Activated T-helper 2 cell treated with anti-CD3 and anti-CD28 coated beads, Interferon-gamma antibody, Interleukin-2, Interleukin-4, amounts not matched to agents 10 μg/mL and 5 μg/mL and 100 μg/mL, durations not matched to agents 14 hours and 24 hours and 36 hours (primary cell): ENCODE results near the gene VAMP1. TPM values are rescaled to one million over a fixed set of nuclear protein-coding genes. Genes with fewer than 3 reads are reported as not detected.
"Not testable (repeated sequence)": the region's sequence is repeated elsewhere in the genome, so short reads cannot be mapped to it uniquely, and the experiment has no call there.

ENCODE experiments used
- DNase-seq: peaks from one replicate; pipeline ENCODE4 v3.0.0; 2021; ENCODE audit warnings: low spot score
- H3K27ac Mint-ChIP-seq: one replicate; pipeline ENCODE4 v1.8.0; 2021; ENCODE audit warnings: mixed read lengths
- H3K27me3 Mint-ChIP-seq: one replicate; pipeline ENCODE4 v1.8.0; 2021; ENCODE audit warnings: low read depth, mixed read lengths
- H3K36me3 Mint-ChIP-seq: one replicate; pipeline ENCODE4 v1.8.0; 2021; ENCODE audit warnings: low read depth, mixed read lengths
- H3K4me1 Mint-ChIP-seq: one replicate; pipeline ENCODE4 v1.8.0; 2021; ENCODE audit warnings: low read depth, mixed read lengths
- H3K4me3 Mint-ChIP-seq: one replicate; pipeline ENCODE4 v1.8.0; 2021; ENCODE audit warnings: low read depth, mild to moderate bottlenecking, moderate library complexity, mixed read lengths
- H3K9me3 Mint-ChIP-seq: one replicate; pipeline ENCODE4 v1.8.0; 2021; ENCODE audit warnings: mixed read lengths
- intact Hi-C: fragments of 100-400 bp; cut with micrococcal nuclease; formaldehyde crosslinking; loops from one replicate; pipeline ENCODE4 v1.15.1; 2023
- total RNA-seq: library from RNA; stranded (reverse); gene quantifications from 2 replicates; pipeline ENCODE4 v1.2.3, GENCODE V29; 2022

VAMP1 gene
- total RNA-seq, 1 donor from 2014 or later = 38.7 TPM

- intact Hi-C loops = no loop called here
- Mint-ChIP-seq H3K4me3 (no peak overlapping the region), H3K27ac (no peak overlapping the region), H3K36me3 (peaks cover 22% of the 10 kb centered on the region), H3K9me3 (no peaks in the 10 kb centered on the region), H3K27me3 (no peaks in the 10 kb centered on the region), H3K4me1 (peaks cover 8% of the 10 kb centered on the region)
- DNase-seq = no peak
Observed at GRCh38 chr12:6489449-6489848, 19.0 kb upstream of the VAMP1 start.

GRCh38 chr12:6488240-6488639, 17.8 kb upstream of the VAMP1 start:
- intact Hi-C loops = no loop called here
- Mint-ChIP-seq H3K9me3 (no peaks in the 10 kb centered on the region), H3K4me1 (peaks cover 8% of the 10 kb centered on the region), H3K27ac (no peak overlapping the region), H3K4me3 (no peak overlapping the region), H3K27me3 (peaks cover 4% of the 10 kb centered on the region), H3K36me3 (peaks cover 21% of the 10 kb centered on the region)
- DNase-seq = no peak

GRCh38 chr12:6478416-6478815, 7.9 kb upstream of the VAMP1 start:
- Mint-ChIP-seq H3K27ac (no peak overlapping the region), H3K9me3 (no peaks in the 10 kb centered on the region), H3K4me1 (no peaks in the 10 kb centered on the region), H3K4me3 (no peak overlapping the region), H3K36me3 (no peaks in the 10 kb centered on the region), H3K27me3 (peaks cover 5% of the 10 kb centered on the region)
- intact Hi-C loops = no loop called here
- no peak for DNase-seq

GRCh38 chr12:6477601-6478377, 7.3 kb upstream of the VAMP1 start:
- H3K9me3 Mint-ChIP-seq, H3K4me1 Mint-ChIP-seq, intact Hi-C loops, DNase-seq, H3K4me3 Mint-ChIP-seq, H3K27ac Mint-ChIP-seq, H3K27me3 Mint-ChIP-seq, H3K36me3 Mint-ChIP-seq: not testable (repeated sequence)

- Mint-ChIP-seq H3K27ac (no peak overlapping the region), H3K4me1 (peaks cover 6% of the 10 kb centered on the region), H3K36me3 (no peaks in the 10 kb centered on the region), H3K9me3 (no peaks in the 10 kb centered on the region), H3K27me3 (no peaks in the 10 kb centered on the region), H3K4me3 (no peak overlapping the region)
- intact Hi-C loops = no loop called here
- DNase-seq = no peak
Observed at GRCh38 chr12:6476489-6476888, 6.0 kb upstream of the VAMP1 start.

GRCh38 chr12:6475233-6475975, 4.9 kb upstream of the VAMP1 start:
- H3K27ac Mint-ChIP-seq, H3K27me3 Mint-ChIP-seq, H3K9me3 Mint-ChIP-seq, intact Hi-C loops, DNase-seq, H3K4me3 Mint-ChIP-seq, H3K36me3 Mint-ChIP-seq: not testable (repeated sequence)
- peaks cover 12% of the 10 kb centered on the region for H3K4me1 Mint-ChIP-seq

- H3K4me1 Mint-ChIP-seq = peaks cover 33% of the 10 kb centered on the region
- H3K27me3 Mint-ChIP-seq = no peaks in the 10 kb centered on the region
- DNase-seq = no peak
- H3K9me3 Mint-ChIP-seq = no peaks in the 10 kb centered on the region
- H3K4me3 Mint-ChIP-seq = no peak overlapping the region
- intact Hi-C loops = no loop called here
- H3K36me3 Mint-ChIP-seq = peaks cover 24% of the 10 kb centered on the region
- H3K27ac Mint-ChIP-seq = no peak overlapping the region
Observed at GRCh38 chr12:6472491-6472890, 2.0 kb upstream of the VAMP1 start.

- intact Hi-C loops = no loop called here
- DNase-seq = no peak
Observed at GRCh38 chr12:6471989-6472360, 1.5 kb upstream of the VAMP1 start.

GRCh38 chr12:6469609-6470374, 685 bp downstream of the VAMP1 start:
- intact Hi-C loops = loop anchor here (1.0 to 10.0 kb wide), 6 partner anchors 7 to 215 kb away; partner anchors contain the start of genes GAPDH, MRPL51, TAPBPL and ZNF384
- DNase-seq = no peak
- Mint-ChIP-seq H3K9me3 (no peaks in the 10 kb centered on the region), H3K27ac (peak overlapping the region; percentile 86), H3K36me3 (peaks cover 47% of the 10 kb centered on the region), H3K4me1 (peaks cover 51% of the 10 kb centered on the region), H3K4me3 (peak overlapping the region; percentile 88), H3K27me3 (no peaks in the 10 kb centered on the region)

More at GRCh38 chr12:6471989-6472360, 1.5 kb upstream of the VAMP1 start:
- Mint-ChIP-seq H3K9me3 (no peaks in the 10 kb centered on the region), H3K27me3 (no peaks in the 10 kb centered on the region), H3K4me1 (peaks cover 38% of the 10 kb centered on the region), H3K36me3 (peaks cover 29% of the 10 kb centered on the region), H3K4me3 (no peak overlapping the region), H3K27ac (peak overlapping the region; percentile 86)

GRCh38 chr12:6469092-6469491, 1.4 kb downstream of the VAMP1 start:
- H3K36me3 Mint-ChIP-seq = peaks cover 54% of the 10 kb centered on the region
- H3K27me3 Mint-ChIP-seq = no peaks in the 10 kb centered on the region
- H3K4me1 Mint-ChIP-seq = peaks cover 58% of the 10 kb centered on the region
- peak overlapping the region; percentile 86 for H3K27ac Mint-ChIP-seq
- peak overlapping the region; percentile 88 for H3K4me3 Mint-ChIP-seq
- DNase-seq = no peak
- intact Hi-C loops = loop anchor here (2.0 to 10.0 kb wide), 2 partner anchors 16 to 216 kb away; partner anchors contain the start of genes TAPBPL and ZNF384
- no peaks in the 10 kb centered on the region for H3K9me3 Mint-ChIP-seq

- Mint-ChIP-seq H3K27ac (peak overlapping the region; percentile 86), H3K36me3 (peaks cover 62% of the 10 kb centered on the region), H3K9me3 (no peaks in the 10 kb centered on the region), H3K27me3 (no peaks in the 10 kb centered on the region), H3K4me1 (peaks cover 65% of the 10 kb centered on the region), H3K4me3 (peak overlapping the region; percentile 88)
- DNase-seq = no peak
- intact Hi-C loops = loop anchor here (2.0 to 10.0 kb wide), 2 partner anchors 15 to 217 kb away; partner anchors contain the start of genes TAPBPL and ZNF384
Observed at GRCh38 chr12:6468283-6468575, 2.2 kb downstream of the VAMP1 start.

GRCh38 chr12:6467571-6468282, 2.8 kb downstream of the VAMP1 start:
- Mint-ChIP-seq H3K27ac (peak overlapping the region; percentile 86), H3K4me1 (peaks cover 69% of the 10 kb centered on the region), H3K36me3 (peaks cover 67% of the 10 kb centered on the region), H3K4me3 (peak overlapping the region; percentile 88)
- not testable (repeated sequence) for DNase-seq, H3K27me3 Mint-ChIP-seq, H3K9me3 Mint-ChIP-seq
- intact Hi-C loops = loop anchor here (2.0 to 10.0 kb wide), 2 partner anchors 15 to 217 kb away; partner anchors contain the start of genes TAPBPL and ZNF384
